Measurements from ENCODE around the gene ARHGEF12.

DNA sequence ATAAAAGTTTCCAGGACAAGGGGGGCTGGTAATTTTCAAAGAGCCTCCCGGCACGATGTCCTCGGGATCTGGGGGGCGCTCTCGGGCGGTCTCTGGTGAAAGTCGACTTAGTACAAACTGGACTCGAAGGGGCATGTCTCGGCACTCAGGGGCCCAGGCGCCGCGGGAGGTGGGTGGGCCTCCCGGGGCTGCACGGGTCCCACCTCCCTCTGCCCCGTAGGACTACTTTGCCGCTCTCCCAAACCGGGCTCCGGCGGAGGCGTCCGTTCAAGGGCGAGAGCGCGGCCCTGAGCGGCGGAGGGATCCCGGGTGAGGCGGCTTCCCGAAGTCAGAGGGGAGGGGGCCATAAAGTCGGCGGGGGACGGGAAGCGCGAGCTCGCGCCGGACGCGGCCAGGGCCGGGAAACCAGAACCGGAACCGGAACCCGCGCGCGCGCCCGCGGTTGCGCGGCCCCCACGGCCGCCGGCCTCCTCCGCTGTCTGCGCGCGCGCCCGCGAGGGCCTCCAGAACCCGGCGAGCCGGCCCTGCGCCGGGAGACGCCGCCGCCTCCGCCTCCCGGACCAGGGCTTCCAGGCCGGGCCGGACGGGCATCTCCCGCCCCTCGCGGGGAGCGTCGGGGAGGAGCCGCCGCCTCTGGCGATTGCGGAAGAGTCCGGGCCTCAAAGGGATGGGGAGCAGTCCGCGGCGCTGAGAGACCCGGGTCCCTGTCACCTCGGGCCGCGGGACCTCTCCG, at the start of gene ARHGEF12:
- peak; percentile 78 for TF ChIP-seq CTCF (conservative IDR thresholded peaks at IDR 0.05; ENCODE audit: low read depth, low read length)
- TF ChIP-seq EZH2 (IDR thresholded peaks at IDR 0.05; ENCODE audit: borderline replicate concordance, low read depth, low read length, poor library complexity, severe bottlenecking) = no peak
